GM18873 (cell line): Measurements from ENCODE around the gene CENATAC.
A peak's percentile ranks its signal among the peaks of the same experiment; 100 is the strongest.
"Not testable (repeated sequence)": the region's sequence is repeated elsewhere in the genome, so short reads cannot be mapped to it uniquely, and the experiment has no call there.

ENCODE experiments used
- ATAC-seq: cut with Tn5 transposase; IDR thresholded peaks from one replicate; pipeline ENCODE4 v1.9.1; 2021; ENCODE audit warnings: mild to moderate bottlenecking, moderate library complexity, moderate number of reproducible peaks; ENCODE audit not compliant: unreplicated experiment, low FRiP score

The CENATAC gene

GRCh38 chr11:118991486-118992038 lies 6.4 kb upstream of the CENATAC start:
- not testable (repeated sequence) for ATAC-seq

GRCh38 chr11:118996926-118997626 lies 862 bp upstream of the CENATAC start:
- ATAC-seq = peak; percentile 11

GRCh38 chr11:118998388-118998717 lies 415 bp downstream of the CENATAC start:
- peak; percentile 5 for ATAC-seq

- no peak for ATAC-seq
Observed at GRCh38 chr11:118998822-118999221, 884 bp downstream of the CENATAC start.

GRCh38 chr11:119000906-119001305 lies 3.0 kb downstream of the CENATAC start:
- no peak for ATAC-seq

- no peak for ATAC-seq
Observed at GRCh38 chr11:119006656-119007055, 8.7 kb downstream of the CENATAC start.

- no peak for ATAC-seq
Observed at GRCh38 chr11:119011476-119012053, 13.6 kb downstream of the CENATAC start.

GRCh38 chr11:119012629-119013170 lies 14.8 kb downstream of the CENATAC start:
- ATAC-seq = no peak

- ATAC-seq = no peak
Observed at GRCh38 chr11:119014209-119014924, 16.4 kb downstream of the CENATAC start.

- no peak for ATAC-seq
Observed at GRCh38 chr11:119015054-119015611, 17.2 kb downstream of the CENATAC start.

GRCh38 chr11:119016216-119017009 lies 18.5 kb downstream of the CENATAC start:
- no peak for ATAC-seq

- ATAC-seq = not testable (repeated sequence)
Observed at GRCh38 chr11:119017377-119017776, 19.4 kb downstream of the CENATAC start.

- ATAC-seq = peak; percentile 83
Observed at GRCh38 chr11:119018074-119018938, 20.4 kb downstream of the CENATAC start, which contains the start of the genes RPS25 and TRAPPC4. RPS25 (minus strand) TSS chr11:119018343; CDS start chr11:119018284, 59 bp downstream. TRAPPC4 (plus strand) TSS chr11:119018766; CDS start chr11:119018796, 30 bp downstream.

GRCh38 chr11:119019996-119020395 lies 22.1 kb downstream of the CENATAC start:
- no peak for ATAC-seq

GRCh38 chr11:119021631-119022030 lies 23.7 kb downstream of the CENATAC start:
- ATAC-seq = no peak

- ATAC-seq = no peak
Observed at GRCh38 chr11:119023741-119024140, 25.8 kb downstream of the CENATAC start.

- ATAC-seq = no peak
Observed at GRCh38 chr11:119024430-119025098, 26.6 kb downstream of the CENATAC start.

- no peak for ATAC-seq
Observed at GRCh38 chr11:119025099-119025473, 27.1 kb downstream of the CENATAC start.
